ENCODE results near the gene RMDN3.
A peak's percentile ranks its signal among the peaks of the same experiment; 100 is the strongest.

The RMDN3 gene

DNA sequence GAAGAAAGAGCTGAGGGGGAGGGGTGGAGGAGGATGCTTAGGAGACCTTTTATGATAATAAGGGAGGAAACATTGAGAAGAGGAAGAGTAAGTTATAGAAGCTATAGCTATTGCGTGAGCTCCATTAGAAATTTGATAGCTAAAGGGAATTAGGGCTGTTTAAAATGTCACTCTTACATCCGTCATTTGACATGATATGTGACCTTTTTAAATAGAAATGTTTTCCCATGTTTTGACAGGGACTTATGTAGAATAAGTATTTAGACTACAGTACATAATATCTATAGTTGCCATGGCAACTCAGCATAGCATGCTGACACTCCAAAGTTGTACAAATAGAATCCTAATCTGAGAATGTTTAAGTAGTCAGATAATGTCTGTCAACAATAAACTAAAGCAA lies 40.9 kb downstream of the RMDN3 start:
- TF ChIP-seq, protein P1, sequence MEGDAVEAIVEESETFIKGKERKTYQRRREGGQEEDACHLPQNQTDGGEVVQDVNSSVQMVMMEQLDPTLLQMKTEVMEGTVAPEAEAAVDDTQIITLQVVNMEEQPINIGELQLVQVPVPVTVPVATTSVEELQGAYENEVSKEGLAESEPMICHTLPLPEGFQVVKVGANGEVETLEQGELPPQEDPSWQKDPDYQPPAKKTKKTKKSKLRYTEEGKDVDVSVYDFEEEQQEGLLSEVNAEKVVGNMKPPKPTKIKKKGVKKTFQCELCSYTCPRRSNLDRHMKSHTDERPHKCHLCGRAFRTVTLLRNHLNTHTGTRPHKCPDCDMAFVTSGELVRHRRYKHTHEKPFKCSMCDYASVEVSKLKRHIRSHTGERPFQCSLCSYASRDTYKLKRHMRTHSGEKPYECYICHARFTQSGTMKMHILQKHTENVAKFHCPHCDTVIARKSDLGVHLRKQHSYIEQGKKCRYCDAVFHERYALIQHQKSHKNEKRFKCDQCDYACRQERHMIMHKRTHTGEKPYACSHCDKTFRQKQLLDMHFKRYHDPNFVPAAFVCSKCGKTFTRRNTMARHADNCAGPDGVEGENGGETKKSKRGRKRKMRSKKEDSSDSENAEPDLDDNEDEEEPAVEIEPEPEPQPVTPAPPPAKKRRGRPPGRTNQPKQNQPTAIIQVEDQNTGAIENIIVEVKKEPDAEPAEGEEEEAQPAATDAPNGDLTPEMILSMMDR (IDR thresholded peaks at IDR 0.05; ENCODE audit: extremely low read depth, insufficient read depth, missing control alignments): no peak
- in situ Hi-C loops (cut with MboI; ENCODE audit: low pct_unique_long_range_greater_than_20kb, low sequenced_read_pairs, unreplicated experiment): no loop called here
- no peak for DNase-seq (ENCODE audit: low spot score)

DNA sequence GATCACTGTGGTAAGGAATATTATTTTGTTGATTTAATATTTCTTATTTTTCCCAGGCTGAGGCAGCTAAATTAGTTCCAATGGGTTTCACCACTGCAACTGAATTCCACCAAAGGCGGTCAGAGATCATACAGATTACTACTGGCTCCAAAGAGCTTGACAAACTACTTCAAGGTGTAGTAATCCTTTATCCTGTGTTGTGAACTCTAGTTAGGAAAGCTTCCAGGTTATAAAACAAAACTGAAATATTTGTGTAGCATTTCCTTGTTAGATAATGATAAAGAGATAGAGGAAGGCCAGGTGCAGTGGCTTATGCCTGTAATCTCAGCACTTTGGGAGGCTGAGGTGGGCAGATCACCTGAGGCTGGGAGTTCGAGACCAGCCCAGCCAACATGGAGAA lies 48.9 kb downstream of the RMDN3 start:
- TF ChIP-seq, protein P1 (IDR thresholded peaks at IDR 0.05; ENCODE audit: extremely low read depth, insufficient read depth, missing control alignments): no peak
- DNase-seq (ENCODE audit: low spot score): no peak
- in situ Hi-C loops (cut with MboI; ENCODE audit: low pct_unique_long_range_greater_than_20kb, low sequenced_read_pairs, unreplicated experiment): no loop called here

DNA sequence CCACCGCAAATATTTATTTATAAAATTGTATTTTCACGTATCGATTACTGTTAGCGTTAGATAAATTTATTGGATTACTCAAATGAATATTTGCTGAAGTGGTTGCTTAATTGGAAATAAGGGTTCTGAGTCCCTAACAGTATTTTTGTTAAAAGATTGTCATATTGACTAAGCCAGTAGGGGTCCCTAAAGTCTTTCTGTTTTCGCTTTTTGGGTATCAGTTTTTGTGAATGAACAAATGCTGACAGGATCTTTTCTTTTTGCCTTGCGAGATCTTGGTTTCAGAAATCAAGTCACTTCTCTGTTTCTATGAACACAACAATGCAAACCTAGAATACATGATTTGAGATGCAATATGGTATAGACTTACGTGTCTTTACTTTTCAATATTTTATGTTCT lies 53.0 kb downstream of the RMDN3 start:
- TF ChIP-seq, protein P1 (IDR thresholded peaks at IDR 0.05; ENCODE audit: extremely low read depth, insufficient read depth, missing control alignments): peak; percentile 26
- no peak for DNase-seq (ENCODE audit: low spot score)
- in situ Hi-C loops (cut with MboI; ENCODE audit: low pct_unique_long_range_greater_than_20kb, low sequenced_read_pairs, unreplicated experiment): no loop called here

DNA sequence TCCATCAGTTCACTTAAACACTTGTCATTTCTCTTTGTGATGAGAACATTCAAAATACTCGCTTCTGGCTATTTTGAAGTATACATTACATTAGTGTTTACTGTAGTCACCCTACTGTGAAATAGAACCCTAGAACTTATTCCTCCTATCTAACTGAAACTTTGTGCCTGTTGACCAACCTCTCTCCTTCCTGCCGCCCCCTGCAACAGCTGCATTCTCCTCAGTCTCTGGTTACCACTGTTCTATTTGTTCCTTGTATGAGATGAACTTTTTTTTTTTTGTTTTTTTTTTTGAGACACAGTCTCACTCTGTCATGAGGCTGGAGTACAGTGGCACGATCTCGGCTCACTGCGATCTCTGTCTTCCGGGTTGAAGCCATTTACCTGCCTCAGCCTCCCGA lies 57.1 kb downstream of the RMDN3 start:
- TF ChIP-seq, protein P1 (IDR thresholded peaks at IDR 0.05; ENCODE audit: extremely low read depth, insufficient read depth, missing control alignments): no peak

DNA sequence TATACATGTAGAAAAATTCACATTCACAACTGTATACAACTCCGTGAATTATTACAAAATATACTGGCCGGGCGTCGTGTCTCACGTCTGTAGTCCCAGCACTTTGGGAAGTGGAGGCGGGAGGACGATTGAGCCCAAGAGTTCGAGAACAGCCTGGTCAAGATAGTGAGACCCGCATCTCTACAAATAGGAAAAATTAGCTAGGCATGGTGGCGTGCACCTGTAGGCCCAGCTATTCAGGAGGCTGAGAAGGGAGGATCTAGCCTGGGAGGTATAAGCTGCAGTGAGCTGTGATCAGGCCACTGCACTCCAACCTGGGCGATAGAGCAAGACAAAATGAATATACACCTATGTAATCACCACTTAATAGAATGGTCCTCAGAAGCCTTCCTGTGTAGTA lies 58.8 kb downstream of the RMDN3 start:
- TF ChIP-seq, protein P1 (IDR thresholded peaks at IDR 0.05; ENCODE audit: extremely low read depth, insufficient read depth, missing control alignments): no peak
- DNase-seq (ENCODE audit: low spot score): no peak
- in situ Hi-C loops (cut with MboI; ENCODE audit: low pct_unique_long_range_greater_than_20kb, low sequenced_read_pairs, unreplicated experiment): no loop called here

More for the DNA sequence above, 57.1 kb downstream of the RMDN3 start:
- in situ Hi-C loops (cut with MboI; ENCODE audit: low pct_unique_long_range_greater_than_20kb, low sequenced_read_pairs, unreplicated experiment): no loop called here
- DNase-seq (ENCODE audit: low spot score): no peak

DNA sequence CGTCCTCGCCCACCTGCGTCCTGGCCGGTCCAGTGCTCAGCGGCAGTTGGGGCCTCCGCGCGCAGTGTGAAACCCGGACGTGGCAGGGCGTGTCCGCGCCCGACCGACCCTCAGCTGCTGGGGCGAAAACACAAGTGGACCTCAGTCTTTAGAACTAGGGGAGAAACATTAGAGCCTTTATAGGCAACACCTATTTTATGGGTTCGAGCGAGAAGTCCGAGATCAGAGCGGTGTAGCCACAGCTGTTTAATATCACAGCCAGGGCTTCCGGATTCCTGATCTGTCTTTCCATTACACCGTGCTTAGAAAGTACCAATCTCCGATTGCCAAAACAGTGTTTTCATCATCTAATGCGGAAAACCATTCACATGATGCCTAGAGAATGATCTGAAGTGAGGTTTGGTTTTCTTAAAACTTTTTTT lies 59.6 kb downstream of the RMDN3 start:
- TF ChIP-seq, protein P1 (IDR thresholded peaks at IDR 0.05; ENCODE audit: extremely low read depth, insufficient read depth, missing control alignments): no peak
- peak; percentile 55 for DNase-seq (ENCODE audit: low spot score)
- in situ Hi-C loops (cut with MboI; ENCODE audit: low pct_unique_long_range_greater_than_20kb, low sequenced_read_pairs, unreplicated experiment): no loop called here
